Esophagus (tissue), 2 donors: Measurements from ENCODE around the gene CARD10. TPM values are rescaled to one million over a fixed set of nuclear protein-coding genes. Genes with fewer than 3 reads are reported as not detected.

Experiments used
- polyA plus RNA-seq, 2 donors: library from polyadenylated mRNA; stranded (reverse); fragments of 200-250 nt; gene quantifications; one replicate each; pipeline ENCODE4 v1.2.3, GENCODE V29; 2013
- donor health status: healthy with polysubstance abuse.
- donor health status: Bipolar disorder and iron deficiency.

Gene CARD10
- polyA plus RNA-seq, 2 donors: 13.0 to 13.1 TPM

Other genes with a start within 250 kb of the CARD10 start
- 1 to 10 TPM; 1.4 to 4.1 TPM for gene CYTH4, start 236.9 kb downstream of the CARD10 start, polyA plus RNA-seq
- gene ELFN2, start 91.9 kb downstream of the CARD10 start, polyA plus RNA-seq: under 1 TPM; 0.01 to 0.02 TPM
- 1 to 10 TPM; 2.6 to 3.1 TPM for gene MFNG, start 33.0 kb downstream of the CARD10 start, polyA plus RNA-seq
- 10 to 100 TPM; 50.1 to 64.3 TPM for gene CDC42EP1, start 41.1 kb upstream of the CARD10 start, polyA plus RNA-seq
- 1 to 10 TPM in 1 of 2 donors, under 1 TPM in 1; 0.20 to 1.3 TPM for gene LGALS2, start 60.7 kb upstream of the CARD10 start, polyA plus RNA-seq
- gene GGA1, start 89.4 kb upstream of the CARD10 start, polyA plus RNA-seq: 10 to 100 TPM; 34.2 to 55.6 TPM
- gene SH3BP1, start 120.3 kb upstream of the CARD10 start, polyA plus RNA-seq: 10 to 100 TPM; 39.8 to 42.0 TPM
- 1 to 10 TPM; 1.4 to 2.2 TPM for gene PDXP, start 139.3 kb upstream of the CARD10 start, polyA plus RNA-seq
- 100 to 1,000 TPM; 160 to 194 TPM for gene LGALS1, start 156.2 kb upstream of the CARD10 start, polyA plus RNA-seq
- gene NOL12, start 166.9 kb upstream of the CARD10 start, polyA plus RNA-seq: 10 to 100 TPM; 35.2 to 43.3 TPM
- gene TRIOBP, start 177.6 kb upstream of the CARD10 start, polyA plus RNA-seq: 10 to 100 TPM; 57.8 to 63.8 TPM